ENCODE measurements around the gene ZNF79.

DNA sequence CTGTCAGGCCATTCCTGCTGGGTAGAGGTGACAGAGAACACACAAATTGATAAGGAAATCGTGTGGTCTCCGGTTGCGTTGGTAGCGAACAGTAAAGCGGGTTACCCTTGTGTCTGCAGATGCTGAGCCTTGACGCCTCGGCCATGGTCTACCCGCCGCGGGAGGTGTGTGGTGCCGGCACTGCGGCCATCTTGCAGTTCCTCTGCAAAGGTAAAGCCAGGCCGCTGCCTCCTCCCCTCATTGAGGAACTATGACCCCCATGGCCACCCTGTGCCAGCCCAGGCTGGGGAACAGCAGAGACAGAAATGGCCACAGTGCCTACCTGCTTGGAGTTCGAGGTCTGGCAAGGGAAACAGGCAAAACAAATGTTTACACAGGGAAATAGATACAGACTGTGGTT, 43.4 kb downstream of the ZNF79 start:
- TF ChIP-seq CREB5 (CRISPR knock-in tag; IDR thresholded peaks at IDR 0.05; ENCODE audit: low read depth) (no peak), ZFP3 (CRISPR knock-in tag; IDR thresholded peaks at IDR 0.05) (no peak), ZNF70 (CRISPR knock-in tag; IDR thresholded peaks at IDR 0.05) (no peak), ZFP30 (CRISPR knock-in tag; IDR thresholded peaks at IDR 0.05) (no peak), RARB (CRISPR knock-in tag; IDR thresholded peaks at IDR 0.05) (no peak), ARNTL (CRISPR knock-in tag; IDR thresholded peaks at IDR 0.05; ENCODE audit: borderline replicate concordance, low read depth) (no peak)

Measured in SK-N-SH treated with all-trans-retinoic acid at 6 μM for 48 hours (cell line).